ENCODE results near the gene RPP40.
"Not testable (repeated sequence)": the region's sequence is repeated elsewhere in the genome, so short reads cannot be mapped to it uniquely, and the experiment has no call there.

Gene RPP40

DNA sequence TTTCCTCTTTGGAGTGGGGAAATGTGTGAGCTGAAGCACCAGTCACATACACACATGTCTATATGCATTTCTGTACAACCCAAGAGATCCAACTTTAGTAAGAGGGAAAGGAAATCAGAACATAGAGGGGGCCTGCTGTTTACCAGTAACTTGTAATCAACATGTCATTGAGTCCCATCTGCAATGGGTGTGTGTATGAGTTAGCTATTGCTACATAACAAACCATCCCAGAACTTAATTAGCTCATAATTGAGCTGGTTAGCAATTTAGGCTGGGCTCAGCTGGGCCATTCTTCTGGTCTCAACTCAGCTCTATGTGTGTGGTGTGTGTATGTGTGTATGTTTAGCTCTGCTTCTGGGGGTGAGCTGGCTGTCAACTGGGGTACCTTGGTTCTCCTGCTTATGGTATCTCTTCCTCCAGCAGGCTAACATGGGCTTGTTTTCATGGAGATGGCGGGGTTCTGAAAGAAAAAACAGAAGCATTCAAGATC lies 10.3 kb upstream of the RPP40 start:
- no peak for DNase-seq (ENCODE audit: low spot score)

DNA sequence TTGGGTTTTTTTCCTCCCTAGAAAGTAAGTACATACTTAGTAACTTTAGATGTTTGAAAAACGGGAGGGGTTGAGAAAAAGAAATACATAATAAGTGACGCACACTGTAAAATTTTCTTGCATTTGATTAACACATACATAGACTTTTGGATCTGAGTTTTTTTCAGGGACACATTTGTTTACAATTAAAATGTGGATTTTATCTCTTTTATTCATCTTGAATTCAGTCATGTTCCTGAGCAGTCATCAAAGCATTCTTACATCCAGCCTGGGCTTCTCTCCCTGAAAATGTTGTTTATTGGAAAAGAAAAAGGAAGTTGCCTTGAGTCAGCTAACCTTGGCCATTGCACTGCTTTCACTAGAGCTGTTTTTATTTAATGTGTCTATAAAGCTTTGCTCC lies 8.7 kb upstream of the RPP40 start:
- no peak for DNase-seq (ENCODE audit: low spot score)

GRCh38 chr6:5011346-5011745 lies 7.5 kb upstream of the RPP40 start:
- no peak for DNase-seq (ENCODE audit: low spot score)

GRCh38 chr6:5007531-5007930 lies 3.7 kb upstream of the RPP40 start:
- no peak for DNase-seq (ENCODE audit: low spot score)

DNA sequence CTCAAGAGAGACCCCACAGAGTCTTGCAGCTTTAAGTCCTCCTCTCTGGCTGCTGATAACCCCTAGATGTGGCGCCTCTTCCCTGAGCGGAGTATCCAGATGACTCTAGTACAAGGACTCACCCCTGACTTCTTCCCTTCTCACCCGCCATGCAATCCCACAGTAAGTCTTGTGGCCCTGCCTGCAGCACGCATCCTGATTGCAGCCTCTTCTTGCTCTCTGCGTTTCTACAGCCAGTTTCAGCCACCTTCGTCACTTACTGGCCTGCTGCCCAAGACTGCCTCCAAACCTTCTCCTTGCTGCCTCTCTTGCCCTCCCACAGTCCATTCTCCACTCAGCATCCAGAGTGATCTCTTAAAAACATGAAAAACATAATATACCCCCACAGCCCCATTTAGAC lies 2.4 kb upstream of the RPP40 start:
- DNase-seq (ENCODE audit: low spot score): no peak

- not testable (repeated sequence) for DNase-seq (ENCODE audit: low spot score)
Measured at GRCh38 chr6:5005038-5005433, 1.2 kb upstream of the RPP40 start.

- DNase-seq (ENCODE audit: low spot score): no peak
Measured at GRCh38 chr6:5004373-5005037, 668 bp upstream of the RPP40 start.

DNA sequence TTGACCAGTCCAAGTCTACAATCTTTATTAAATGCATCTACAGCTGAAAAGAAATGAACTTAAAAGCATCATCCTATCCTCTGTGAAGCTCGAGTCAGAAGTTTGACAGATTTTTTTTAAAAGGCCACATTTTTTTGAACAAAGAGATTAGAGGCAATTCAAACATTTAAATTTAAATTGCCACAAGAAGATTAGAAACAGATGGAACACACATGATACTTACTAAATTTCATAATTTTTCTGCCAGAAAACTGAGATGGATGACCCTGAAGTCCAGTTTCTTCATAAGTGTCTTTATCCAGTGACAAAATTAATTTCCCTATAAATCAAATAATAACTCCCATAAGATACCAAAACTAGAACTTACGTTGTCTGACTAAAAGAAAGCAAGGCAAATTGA lies 4.3 kb downstream of the RPP40 start:
- DNase-seq (ENCODE audit: low spot score): no peak

DNA sequence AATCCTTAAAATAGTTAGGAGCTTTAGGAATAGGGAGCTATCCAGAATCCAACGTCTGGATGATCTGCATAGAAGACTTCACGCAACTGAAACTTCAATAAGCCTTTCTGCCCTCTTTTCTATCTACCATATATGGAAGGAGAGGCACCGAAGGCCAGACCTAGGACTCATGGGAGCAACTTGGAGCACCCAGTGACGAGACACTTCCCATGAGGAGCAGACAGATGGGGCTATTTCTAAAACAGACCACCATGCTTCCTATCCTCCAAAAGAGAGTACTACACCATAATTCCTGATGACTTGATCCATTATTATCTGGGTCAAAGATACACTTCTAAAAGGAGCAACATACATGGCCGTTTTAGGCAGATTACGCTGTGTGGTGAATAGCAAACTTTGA lies 6.0 kb downstream of the RPP40 start:
- DNase-seq (ENCODE audit: low spot score): no peak

- no peak for DNase-seq (ENCODE audit: low spot score)
Measured at GRCh38 chr6:4994741-4995140, 9.1 kb downstream of the RPP40 start.

GRCh38 chr6:4987432-4987831 lies 16.4 kb downstream of the RPP40 start:
- no peak for DNase-seq (ENCODE audit: low spot score)

DNA sequence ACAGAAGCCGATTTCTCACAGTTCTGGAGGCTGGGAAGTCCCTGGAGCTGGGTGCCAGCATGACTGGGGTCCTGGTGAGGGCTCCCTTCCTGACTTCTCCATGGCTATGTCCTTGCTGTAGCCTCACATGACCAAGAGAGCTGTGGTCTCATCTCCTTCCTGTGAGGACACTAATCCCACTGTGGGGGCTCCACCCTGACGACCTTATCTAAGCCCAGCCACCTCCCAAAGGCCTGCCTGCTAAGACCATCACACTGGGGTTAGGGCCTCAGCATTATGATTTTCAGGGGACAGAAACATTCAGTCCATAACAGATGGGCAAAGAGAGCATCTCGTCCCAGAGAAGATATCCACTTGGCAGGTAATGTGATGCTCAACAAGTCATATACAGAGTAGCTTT lies 16.8 kb downstream of the RPP40 start:
- no peak for DNase-seq (ENCODE audit: low spot score)

- no peak for DNase-seq (ENCODE audit: low spot score)
Measured at GRCh38 chr6:4983322-4983721, 20.5 kb downstream of the RPP40 start.

DNA sequence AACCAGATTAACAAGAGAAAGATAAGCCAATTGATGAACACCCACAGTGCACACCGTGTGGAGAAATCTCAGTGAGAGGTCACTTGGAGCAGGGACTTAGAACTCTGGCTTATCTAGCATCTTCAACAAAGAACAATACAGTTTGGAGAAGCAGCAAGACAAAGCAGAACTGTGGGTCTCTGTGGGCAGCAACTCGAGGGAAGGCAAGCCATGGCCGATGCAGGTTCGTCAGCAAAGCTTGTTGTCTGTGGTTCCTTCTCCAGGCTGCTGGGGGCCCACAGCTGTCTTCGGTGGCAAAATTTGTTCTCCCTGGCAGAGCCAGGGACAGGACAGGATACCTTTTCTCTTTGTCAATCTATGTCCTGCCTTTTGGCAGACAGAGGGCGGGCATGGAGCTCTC lies 22.1 kb downstream of the RPP40 start:
- DNase-seq (ENCODE audit: low spot score): no peak

DNA sequence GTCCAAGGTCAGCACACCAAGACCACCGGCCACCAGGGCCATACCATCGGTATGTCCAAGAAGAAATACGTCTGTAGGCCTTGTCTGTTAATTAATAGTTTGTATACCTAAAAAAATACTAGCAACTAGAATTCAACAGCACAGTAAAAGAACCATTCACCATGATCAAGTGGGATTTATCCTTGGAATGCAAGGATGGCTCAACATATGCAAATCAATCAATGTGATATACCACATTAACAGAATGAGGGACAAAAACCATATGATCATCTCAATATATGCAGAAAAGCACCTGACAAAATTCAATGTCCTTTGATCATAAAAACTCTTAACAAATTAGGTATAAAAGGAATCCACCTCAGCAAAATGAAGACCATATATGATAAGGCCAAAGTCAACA lies 24.4 kb downstream of the RPP40 start:
- DNase-seq (ENCODE audit: low spot score): no peak

- DNase-seq (ENCODE audit: low spot score): no peak
Measured at GRCh38 chr6:4977468-4977867, 26.4 kb downstream of the RPP40 start.

DNA sequence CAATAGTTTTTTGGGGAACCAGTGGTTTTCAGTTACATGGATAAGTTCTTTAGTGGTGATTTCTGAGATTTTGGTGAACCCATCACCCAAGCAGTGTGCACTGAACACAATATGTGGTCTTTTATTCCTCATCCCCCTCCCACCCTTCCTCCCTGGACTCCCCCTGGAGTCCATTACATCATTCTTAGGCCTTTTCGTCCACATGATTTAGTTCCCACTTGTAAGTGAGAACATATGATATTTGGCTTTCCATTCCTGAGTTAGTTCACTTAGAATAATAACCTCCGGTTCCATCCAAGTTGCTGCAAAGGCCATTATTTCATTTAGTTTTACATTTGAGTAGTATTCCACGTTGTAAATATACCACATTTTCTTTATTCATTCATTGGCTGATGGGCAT lies 28.3 kb downstream of the RPP40 start:
- no peak for DNase-seq (ENCODE audit: low spot score)

- no peak for DNase-seq (ENCODE audit: low spot score)
Measured at GRCh38 chr6:4974962-4975361, 28.9 kb downstream of the RPP40 start.

GRCh38 chr6:4973982-4974745 lies 29.7 kb downstream of the RPP40 start:
- DNase-seq (ENCODE audit: low spot score): no peak

DNA sequence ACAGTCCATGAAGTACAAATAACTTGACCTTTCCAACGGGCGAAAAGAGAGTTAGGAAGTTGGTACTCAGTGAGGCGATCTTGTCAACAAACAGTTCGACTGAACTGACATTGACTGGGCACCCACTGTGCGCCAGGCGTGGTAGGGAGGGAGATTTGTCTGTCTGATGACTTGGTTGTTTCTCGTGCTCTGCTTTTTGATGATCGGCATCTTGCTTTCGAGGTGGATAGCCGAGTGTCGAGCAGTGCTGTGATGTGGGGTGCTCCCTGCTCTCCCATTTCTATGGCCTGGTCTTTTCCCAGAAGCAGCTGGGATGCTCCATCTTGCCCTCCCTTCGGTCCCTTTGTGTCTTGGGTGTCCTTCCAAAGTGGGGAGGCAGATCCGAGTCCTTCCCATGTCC lies 30.4 kb downstream of the RPP40 start:
- no peak for DNase-seq (ENCODE audit: low spot score)

DNA sequence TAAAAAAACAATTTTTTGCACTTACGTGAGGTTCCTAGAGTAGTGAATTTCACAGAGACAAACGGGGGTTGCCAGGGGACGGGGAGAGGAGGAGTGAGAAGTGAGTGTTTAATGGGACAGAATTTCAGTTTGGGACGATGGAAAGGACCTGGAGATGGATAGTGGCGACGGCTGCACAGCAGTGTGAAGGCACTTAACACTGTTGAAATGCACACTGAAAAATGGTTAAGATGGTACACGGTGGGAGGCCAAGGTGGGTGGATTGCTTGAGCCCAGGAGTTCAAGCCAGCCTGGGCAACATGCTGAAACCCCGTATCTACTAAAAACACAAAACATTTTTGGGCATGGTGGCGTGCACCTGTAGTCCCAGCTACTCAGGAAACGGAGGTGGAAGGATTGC lies 31.4 kb downstream of the RPP40 start:
- DNase-seq (ENCODE audit: low spot score): no peak

DNA sequence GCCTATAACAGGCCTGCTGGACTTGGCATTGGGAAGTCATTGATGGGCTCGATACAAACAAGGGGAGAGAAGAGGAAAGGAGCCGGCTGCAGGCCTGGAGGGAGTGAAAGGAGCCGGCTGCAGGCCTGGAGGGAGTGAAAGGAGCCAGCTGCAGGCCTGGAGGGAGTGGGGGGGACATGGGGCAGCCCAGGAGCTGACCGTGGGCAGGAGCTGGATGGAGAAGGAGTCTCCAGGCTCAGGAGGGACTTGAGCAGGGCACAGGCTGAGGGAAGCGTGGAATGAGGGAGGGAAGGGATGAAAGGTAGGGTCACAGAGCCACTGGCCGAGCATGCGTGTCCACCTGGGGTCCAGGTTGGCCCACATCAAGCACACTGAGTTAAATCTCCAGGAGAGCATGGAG lies 32.0 kb downstream of the RPP40 start:
- no peak for DNase-seq (ENCODE audit: low spot score)

GRCh38 chr6:4970739-4971395 lies 33.0 kb downstream of the RPP40 start:
- no peak for DNase-seq (ENCODE audit: low spot score)

Data from CD4-positive, alpha-beta T cell treated with Interleukin-2 at 100 ng/mL for 4 hours (primary cell).